Activated CD4-positive, alpha-beta T cell treated with anti-CD3 and anti-CD28 coated beads for 1 hour (primary cell): ENCODE measurements around the gene LRRC4B.

Experiments
- DNase-seq: peaks from one replicate; pipeline ENCODE4 v3.0.0-alpha.2; 2020

Gene LRRC4B

DNA sequence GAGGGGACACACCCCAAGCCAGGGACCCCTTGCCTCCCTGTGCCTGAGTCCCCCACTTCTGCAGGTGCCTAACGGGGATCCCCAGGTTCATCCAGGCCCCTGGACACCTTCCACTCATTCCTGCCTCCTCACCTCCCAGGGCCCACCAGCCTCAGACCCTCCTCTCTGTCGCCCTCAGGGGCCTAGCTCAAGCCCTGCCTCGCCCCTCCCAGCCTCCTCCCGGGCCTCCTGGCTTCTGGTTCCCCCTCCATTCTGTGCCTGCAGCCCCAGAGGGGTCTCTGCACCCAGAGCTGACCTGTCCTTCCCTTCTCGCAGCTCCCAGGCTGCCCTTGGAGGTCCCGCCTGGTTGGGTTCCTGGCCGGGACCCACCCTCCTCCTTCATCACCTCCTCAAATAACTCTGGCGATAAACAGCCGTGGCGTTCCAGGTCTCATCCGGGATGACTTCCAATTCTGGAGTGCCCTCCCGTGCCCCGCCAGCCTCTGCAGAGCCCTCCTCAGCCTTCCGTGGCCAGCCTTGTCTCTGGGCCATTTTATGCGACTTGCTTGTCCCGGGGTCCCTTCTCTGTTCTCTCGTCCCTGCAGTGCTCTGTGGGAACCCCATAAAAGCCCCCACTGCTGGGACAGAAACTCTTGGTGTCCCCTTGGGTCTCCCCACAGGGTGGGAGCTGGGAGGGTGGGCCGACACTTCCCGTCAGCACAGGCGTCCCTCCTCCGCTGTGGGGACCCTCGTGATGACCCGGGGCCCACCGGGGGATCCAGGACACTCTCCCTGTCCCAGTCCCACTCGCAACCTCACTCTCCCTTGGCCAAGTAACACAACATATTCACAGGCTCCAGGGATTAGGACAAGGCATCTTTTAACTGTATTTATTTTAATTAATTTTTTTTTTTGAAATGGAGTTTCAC, 66.4 kb downstream of the LRRC4B start:
- no peak for DNase-seq

DNA sequence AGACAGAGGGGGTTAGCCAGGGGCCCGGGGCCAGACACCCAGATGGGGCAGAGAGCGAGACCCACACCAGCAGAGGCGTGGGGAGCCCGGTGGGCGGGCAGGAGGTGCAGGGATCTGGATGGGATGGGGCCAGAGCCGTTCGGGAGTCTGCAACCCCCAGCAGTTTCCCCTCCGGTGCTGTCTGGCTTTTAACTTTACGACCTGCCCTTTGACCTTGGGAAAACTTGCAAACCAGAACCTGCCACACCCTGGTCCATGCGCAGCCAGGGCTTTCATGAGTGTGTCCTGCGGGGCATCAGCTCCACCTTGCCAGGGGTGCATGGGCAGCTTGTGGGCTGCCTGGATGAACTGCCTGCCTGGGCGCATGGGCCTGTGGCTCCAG, 67.1 kb downstream of the LRRC4B start:
- DNase-seq, result no peak

DNA sequence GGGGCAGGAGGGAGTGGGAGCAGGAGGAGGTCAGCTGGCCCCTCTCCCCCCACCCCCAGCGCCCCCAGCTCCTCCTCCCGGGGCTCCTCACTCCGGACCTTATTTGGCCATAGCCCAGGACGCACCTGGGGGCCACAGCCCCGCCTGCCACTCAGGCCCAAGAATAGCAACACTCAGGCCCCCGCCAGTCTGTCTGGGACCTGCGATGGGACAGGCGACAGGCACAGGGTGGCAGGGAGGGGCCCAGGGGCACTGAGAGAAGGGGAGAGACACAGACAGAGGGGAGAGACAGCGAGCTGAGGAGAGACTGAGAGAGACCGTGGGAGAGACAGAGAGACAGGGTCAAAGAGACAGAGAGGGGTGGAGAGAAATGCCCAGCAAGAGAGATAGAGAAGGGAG, 67.5 kb downstream of the LRRC4B start:
- DNase-seq, result no peak

DNA sequence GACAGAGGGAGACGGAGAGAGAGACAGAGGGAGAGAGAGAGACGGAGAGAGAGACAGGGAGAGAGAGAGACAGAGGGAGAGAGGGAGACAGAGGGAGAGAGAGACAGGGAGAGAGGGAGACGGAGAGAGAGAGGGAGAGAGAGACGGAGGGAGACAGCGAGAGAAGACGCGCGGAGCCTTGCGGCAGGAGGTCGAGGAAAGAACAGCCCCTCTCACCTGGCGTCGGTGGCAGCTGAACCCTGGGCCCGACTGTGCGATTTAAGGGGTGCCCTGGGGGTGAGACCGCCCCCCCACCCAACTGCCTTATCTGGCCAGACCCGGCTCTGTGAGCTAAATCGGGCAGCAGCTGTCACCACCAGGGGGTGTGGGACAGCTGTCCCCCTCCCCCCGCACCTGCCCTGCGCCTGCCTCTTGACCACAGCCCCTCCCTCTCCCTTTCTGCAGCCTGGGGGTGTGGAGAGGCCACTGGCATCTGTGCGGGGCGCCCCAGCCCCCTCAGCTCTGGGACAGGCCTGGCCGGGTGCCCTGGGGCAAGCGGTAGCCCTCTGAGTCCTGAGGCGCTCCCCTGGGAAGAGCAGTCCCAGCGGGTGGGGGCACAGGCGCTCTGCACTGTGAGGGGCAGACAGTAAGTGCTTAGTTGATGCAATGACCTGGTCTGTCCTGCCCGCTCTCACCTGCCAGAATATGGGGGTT, 68.0 kb downstream of the LRRC4B start:
- no peak for DNase-seq

DNA sequence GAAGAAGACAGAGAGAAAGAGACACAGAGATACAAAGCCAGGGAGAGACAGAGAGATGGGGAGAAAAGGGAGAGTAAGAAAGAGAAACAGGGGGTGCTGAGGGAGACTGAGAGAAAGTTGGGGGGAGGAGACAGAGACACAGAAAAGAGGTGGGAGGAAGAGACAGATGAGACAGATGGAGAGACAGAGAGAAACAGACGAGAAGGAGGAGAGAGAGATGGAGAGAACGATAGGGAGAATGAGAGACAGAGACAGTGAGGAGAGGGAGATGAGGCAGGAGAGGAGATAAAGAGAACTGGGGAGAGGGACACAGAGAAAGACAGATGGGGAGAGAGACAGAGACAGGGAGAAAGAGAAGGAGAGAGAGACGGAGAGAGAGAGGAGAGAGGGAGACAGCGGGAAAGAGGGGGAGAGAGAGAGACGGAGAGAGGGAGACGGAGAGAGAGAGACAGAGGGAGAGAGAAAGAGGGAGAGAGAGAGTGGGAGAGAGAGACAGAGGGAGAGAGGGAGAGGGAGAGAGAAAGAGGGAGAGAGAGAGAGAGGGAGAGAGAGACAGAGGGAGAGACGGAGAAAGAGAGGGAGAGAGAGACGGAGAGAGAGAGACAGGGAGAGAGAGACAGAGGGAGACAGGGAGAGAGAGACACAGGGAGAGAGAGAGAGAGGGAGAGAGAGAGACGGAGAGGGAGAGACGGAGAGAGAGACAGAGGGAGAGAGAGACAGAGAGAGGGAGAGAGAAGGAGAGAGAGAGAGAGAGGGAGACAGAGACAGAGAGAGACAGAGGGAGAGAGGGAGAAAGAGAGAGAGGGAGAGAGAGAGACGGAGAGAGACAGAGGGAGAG, 69.8 kb downstream of the LRRC4B start:
- DNase-seq, result no peak

DNA sequence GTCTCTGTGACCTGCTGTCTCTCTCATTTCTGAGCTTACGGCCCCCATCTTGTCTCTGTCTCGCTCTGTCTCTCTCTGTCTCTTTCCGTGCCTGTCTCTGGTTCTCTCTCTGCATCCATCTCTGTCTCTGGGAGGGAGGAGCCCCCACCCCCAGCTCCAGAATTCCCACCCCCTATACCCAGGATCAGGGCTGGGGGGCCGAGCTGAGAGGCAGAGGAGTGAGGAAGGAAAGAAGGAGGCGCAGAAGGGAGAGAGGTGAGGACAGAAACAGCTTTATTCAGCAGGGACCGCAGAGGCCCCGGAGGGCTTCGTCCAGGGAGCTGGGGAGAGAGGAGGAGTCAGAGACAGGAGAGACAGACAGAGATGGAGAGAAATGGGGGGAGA, 71.2 kb downstream of the LRRC4B start:
- DNase-seq, result no peak

DNA sequence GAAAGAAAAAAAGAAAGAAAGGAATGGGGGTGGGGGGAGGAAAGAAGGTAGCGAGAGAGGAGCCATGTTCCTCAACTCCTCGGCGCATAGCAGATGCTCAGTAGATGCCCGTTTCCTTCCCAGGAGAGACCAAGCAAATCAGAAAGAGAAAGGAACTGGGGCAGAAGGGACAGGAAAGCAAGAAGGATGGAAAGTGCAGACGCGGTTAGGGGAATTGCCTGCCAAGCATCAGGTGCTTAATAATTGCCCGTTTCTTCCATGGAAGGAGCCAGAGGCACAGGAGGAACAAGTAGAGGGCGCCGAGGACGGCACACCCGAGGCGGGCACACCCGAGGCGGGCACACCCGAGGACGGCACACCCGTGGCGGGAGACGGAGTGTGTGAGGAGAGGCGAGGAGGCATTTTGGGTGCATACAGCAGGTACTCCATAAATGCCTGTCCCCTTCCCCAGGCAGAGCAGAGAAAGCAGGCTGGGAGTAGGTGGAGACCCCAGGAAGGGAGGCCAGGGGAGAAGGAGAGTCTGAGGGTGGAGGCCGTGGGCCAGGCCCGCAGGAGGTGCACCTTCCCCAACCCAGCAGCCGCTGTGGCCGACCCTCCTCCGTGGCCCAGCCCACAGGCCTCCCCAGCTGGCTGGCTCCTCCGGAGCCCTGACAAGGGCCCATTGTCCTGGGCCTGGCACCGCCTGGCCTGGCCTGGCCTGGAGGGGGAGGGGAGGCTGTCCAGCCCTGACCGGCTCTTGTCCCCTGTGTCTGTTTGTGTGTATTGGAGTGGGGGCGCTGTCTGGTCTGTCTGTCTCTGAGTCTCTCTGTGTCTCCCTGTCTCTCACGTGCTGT, 71.8 kb downstream of the LRRC4B start:
- no peak for DNase-seq

DNA sequence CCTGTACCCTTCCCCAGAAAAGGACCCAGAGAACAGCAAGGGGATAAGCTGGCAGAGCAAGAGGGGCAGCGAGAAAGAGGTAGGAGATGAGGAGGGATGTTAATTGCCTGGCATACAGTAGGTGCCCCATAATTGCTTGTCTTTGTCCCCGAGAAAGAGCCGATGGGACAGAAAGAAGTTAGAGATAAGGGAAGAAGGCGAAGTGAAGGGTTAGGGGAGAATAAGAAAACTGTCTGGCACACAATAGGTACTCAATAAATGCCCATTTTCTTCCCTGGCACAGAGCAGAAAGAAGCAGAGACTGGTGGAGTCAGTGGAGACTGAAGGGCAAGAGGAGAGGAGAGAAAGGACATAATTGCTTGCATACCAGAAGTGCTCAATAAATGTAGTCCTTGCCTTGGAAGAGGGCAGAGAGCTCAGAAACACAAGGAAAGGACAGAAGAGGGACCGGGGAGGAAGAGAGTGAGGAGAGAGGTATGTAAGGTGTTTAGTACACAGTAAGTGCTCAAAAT, 73.2 kb downstream of the LRRC4B start:
- no peak for DNase-seq

DNA sequence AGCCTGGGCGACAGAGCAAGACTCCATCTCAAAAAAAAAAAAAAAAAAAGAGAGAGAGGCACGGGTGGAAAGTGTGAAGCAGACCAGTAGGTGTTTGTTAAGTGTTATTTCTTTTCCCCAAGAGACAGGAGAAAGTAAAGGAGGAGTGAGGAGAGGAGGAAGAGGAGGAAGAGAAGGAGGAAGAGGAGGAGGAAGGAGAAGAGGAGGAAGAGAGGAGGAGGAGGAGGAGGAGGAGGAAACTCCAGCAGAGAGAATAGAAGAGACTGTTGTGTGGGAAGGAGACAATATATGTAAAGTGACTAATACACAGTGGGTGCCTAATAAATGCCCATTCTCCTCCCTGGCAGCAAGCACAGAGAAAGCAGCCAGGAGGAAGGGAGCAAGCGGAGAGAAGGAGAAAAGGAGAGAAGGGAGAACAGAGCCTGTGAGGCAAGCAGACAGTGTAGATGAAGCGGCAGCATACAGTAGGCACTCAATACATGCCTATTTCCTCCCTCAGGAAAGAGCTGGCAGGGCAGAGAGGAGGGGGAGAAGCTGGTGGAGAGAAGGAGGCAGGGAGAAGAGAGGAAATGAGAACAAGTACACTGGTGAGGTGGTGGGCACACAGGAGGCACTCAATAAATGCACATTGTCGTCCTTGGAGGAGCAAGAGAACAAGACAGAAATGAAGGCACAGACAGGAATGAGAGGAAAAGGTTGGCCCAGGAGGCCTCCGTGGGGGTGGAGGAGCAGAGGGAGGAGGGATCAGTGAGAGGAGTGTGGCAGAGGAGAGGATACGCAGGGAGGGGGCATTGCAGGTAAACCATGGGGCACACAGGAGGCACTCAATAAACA, 73.8 kb downstream of the LRRC4B start:
- DNase-seq, result no peak

DNA sequence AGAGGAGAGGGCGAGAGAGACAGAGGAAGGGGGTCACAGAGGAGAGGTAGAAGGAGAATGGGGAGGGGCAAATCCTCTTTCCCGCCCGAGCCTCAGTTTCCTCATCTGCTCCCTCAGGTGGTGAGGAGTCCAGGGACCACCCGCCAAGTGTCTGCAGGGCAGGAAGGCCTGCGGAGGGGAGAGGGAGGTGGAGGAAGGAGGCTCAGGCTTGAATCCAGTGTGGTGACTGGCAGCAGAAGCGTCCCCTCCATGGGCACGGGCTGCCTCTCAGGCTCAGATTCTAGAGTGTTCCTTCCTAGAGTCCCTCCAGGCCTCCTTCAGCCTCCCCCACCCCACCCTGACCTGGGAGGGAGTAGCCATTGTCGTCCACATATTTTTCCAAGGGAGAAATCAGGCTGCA, 75.1 kb downstream of the LRRC4B start:
- no peak for DNase-seq

DNA sequence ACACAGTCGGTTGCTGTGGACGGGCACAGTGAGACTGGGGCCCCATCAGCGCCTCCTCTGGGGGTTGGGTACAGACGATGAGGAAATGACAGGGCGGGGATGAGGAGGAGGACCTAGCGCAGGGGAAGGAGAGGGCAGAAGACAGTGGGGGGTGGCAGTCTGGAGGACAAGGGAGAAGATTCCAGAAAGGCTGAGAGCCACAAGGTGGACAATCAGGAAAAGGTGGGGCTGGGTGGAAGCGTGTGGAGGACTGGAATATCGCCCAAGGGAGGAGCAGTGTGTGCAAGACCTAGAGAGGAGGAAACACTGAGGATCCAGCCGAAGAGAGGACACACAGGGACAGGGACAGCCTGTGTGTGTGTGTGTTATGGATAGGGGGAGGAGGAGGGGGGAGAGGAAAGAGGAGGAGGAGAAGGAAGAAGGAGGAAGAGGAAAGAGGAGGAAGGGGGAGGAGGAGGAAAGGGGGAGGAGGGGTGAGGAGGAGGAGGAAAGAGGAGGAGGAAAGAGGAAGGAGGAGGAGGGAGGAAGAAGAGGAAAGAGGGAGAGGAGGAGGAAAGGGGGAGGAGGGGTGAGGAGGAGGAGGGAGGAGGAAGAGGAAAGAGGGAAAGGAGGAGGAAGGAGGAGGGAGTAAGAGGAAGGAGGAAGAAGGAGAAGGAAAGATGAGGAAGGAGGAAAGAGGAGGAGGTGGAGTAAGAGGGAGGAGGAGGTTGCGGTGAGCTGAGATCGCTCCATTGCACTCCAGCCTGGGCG, 75.8 kb downstream of the LRRC4B start:
- DNase-seq, result no peak

DNA sequence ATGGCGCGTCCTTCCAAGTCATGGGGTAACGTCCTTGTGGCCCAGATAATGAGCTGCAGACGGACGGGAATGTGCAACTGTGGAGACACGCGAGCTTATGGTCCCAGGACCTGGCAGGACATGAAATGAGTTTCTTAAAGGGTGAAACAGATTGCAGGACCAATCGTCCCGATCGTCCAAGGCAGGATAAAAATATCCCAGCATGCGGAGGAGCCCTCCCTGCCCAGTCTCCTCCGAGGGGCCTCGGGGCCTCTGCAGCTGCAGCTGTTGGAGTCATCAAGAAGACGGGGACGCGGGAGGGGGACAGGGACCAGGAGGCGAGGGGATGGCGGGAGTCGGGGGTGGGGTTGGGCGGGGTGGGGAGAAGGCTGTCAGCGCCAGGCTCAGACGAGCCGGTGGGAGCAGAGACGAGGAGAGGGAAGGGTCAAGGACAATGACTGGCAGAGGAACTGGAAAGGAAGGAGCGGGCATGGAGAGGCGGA, 77.2 kb downstream of the LRRC4B start:
- DNase-seq, result no peak

DNA sequence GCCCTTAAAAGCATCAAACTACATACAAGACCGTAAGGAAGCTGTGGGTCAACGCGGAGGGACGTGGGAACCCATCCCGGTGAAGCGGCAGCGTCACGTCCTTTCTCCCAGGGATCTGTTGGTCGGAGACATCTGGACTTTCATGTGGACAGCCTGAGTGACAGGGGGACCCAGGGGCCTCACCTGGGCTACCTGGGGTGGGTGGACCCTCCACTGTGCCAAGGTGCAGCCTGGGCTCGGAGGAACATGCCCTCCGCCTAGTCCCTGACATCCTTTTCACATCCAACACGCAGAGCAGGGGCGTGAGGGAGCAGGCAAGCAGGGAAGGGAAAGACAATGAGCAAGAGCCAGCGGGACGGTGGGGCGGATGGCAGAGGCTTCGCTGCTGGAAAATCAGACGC, 77.8 kb downstream of the LRRC4B start:
- no peak for DNase-seq

DNA sequence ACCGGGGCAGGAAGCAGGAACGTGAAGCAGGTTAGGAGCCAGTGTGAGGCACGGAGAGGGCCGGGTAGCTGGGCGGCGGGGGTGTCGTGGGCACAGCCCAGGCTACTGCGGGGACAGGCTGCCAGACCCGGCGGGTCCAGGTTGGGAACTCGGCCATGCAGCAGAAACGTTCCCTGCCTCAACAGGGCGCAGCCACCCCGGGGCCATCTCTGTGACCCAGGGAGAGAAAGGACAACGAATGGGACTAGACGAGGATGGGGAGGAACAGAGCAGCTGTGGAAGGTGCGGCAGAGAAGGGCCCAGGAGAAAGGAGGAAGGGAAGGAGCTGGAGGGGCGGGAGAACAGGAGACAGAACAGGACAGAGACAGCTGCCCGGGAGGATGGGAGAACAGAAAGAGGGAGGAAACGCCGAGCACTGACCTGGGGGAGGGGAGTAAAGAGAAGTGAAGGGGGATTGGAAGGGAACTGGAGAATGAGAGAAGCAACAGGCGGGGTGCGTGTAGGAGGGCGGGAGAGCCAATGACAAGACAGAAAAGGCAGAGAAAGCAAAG, 78.7 kb downstream of the LRRC4B start:
- DNase-seq, result no peak

DNA sequence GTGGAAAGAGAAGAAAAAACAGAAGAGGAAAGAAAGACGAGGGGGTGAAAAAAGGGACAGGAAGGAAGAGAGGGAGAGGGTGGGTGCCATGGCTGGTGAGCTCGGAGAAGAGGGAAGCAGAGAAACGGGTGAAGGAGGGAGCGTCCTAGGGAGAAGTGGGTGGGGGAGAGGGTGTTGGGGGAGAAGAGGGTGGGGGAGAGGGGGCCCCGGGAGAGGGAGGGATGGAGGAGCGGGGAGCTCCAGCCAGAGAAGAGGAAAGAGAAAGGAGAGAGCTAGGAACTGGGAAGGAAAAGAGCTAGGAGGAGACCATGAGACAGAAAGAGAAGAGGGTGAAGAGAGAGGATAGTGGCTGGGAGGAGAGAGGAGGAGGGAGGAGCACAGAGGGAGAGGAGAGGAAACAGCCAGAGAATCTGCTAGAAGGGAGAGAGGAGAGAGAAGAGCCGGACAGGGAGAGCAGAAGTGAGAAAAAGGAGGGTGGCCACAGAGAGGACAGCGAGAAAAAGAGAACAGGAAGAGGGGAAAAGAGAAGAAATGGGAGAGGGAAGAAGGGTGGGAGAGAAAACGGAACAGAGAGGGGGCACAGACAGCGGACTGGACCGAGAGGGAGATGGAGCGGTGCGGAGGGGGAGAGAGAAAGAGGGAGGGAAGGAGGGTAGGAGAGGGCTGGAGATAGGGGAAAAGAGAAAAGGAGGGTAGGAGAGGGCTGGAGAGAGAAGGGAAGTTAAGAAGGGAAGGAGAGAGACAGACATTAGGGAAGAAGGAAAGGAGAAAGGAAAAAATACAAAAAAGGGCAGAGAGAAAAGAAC, 79.6 kb downstream of the LRRC4B start:
- no peak for DNase-seq

DNA sequence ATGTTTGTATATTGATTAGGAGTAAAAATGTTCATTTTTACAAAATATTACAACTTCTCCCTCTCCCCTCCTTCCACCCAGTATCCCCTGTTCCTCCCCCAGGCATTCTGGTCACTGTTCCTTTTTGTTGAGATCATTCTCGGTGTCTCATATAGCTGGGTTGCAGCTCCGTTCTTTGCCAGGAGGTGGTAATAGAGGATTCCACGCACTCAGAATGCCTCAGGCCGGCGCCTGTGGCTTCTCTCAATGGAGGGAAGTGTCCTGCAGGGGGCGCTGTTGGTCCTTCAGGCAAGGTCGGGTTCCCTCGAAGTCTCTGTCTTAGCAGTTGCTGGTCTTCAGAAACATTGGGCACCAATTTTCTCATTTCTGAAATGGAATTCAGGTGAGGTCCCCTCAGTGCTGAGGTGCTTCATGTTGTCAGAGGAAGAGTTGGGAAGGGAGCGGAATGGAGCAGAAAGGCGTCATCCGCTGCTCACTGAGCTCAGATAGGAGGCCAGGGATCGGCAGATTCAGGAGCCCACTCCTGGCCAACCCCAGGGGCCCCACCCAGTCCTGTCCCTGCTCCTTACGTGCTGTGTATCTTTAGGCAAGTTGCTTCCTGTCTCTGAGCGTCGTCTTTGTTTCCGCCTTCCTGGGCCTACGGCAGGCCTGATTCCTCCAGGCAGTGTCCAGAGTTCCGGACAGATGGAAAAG, 81.3 kb downstream of the LRRC4B start:
- no peak for DNase-seq

DNA sequence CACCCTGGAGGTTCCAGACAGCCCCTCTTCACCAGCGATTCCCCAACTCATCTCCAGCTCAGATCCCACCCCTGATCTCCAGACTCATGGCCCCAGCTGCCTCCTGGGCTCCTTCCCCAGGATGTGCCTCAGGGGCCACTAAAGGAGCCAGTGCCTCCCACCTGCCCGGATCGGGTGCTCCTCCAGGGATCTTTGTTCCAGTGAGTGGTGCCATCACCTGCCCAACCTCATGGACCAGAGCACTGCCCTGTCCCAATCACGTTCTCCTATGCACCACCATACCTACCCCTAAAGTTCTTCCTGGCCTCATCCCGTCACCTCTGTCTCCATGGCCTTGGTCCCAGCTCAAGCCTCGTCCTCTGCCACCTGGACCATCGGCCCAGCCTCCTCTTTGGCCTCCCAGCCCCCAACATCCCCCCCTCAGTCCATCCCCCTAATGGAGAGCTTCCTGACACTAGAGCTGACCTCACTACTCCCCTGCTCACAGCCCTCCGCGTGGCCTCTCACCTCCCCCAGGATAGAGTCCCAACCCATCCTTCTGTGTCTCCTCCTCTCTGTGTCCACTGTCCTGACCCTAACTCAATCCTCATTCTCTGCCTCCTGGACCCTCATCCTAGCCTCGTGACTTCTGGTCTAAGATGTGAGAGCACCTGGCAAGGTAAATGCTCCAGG, 82.8 kb downstream of the LRRC4B start:
- no peak for DNase-seq

DNA sequence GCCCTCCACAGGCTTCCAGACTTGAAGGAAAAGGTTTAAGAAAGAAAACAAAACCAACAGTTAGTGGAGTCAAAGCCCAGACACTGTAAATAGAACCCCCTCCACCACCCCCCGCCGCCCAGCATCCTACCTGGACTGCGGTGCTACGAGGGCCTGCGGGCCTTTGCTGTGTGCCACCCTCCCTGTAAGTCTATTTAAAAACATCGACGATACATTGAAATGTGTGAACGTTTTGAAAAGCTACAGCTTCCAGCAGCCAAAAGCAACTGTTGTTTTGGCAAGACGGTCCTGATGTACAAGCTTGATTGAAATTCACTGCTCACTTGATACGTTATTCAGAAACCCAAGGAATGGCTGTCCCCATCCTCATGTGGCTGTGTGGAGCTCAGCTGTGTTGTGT, 85.3 kb downstream of the LRRC4B start:
- no peak for DNase-seq
